OCI-LY1 (cell line): ENCODE measurements around the gene FANCE.

Experiments
- H2AFZ ChIP-seq: fragments of 200-600 bp; sonication (generic), shearing (Covaris generic); 2 replicates; pipeline ENCODE4 v1.6.0; 2014; ENCODE audit warnings: antibody characterized with exemption, mild to moderate bottlenecking, low read length
- H3F3A ChIP-seq: fragments of 200-600 bp; sonication (generic), shearing (Covaris generic); 2 replicates; pipeline ENCODE4 v1.6.0; 2014; ENCODE audit warnings: mild to moderate bottlenecking, antibody characterized with exemption, low read length, moderate library complexity; ENCODE audit not compliant: insufficient read depth
- H3K27ac ChIP-seq: fragments of 200-600 bp; sonication (generic); 2 replicates; pipeline ENCODE4 v1.5.1; 2014; ENCODE audit warnings: low read length, mixed run types, mild to moderate bottlenecking, low read depth; ENCODE audit not compliant: poor library complexity, severe bottlenecking
- H3K27me3 ChIP-seq: fragments of 200-600 bp; sonication (generic); 2 replicates; pipeline ENCODE4 v1.6.0; 2014; ENCODE audit warnings: antibody characterized with exemption, mild to moderate bottlenecking, low read length, moderate library complexity; ENCODE audit not compliant: insufficient read depth
- H3K36me3 ChIP-seq: fragments of 200-600 bp; sonication (generic); 2 replicates; pipeline ENCODE4 v1.6.1; 2014; ENCODE audit warnings: mild to moderate bottlenecking, antibody characterized with exemption, low read length, moderate library complexity, mixed read lengths; ENCODE audit not compliant: insufficient read depth
- H3K4me1 ChIP-seq: fragments of 200-600 bp; sonication (generic); 2 replicates; pipeline ENCODE4 v1.5.1; 2014; ENCODE audit warnings: mild to moderate bottlenecking, low read length, moderate library complexity; ENCODE audit not compliant: insufficient read depth, severe bottlenecking
- H3K4me2 ChIP-seq: fragments of 200-600 bp; sonication (generic), shearing (Covaris generic); 2 replicates; pipeline ENCODE4 v1.6.1; 2014; ENCODE audit warnings: low read length
- H3K4me3 ChIP-seq: fragments of 200-600 bp; sonication (generic); 2 replicates; pipeline ENCODE4 v1.5.1; 2014; ENCODE audit warnings: low read length, low read depth, mild to moderate bottlenecking, mixed read lengths; ENCODE audit not compliant: poor library complexity, severe bottlenecking
- H3K79me2 ChIP-seq: fragments of 200-600 bp; shearing (Covaris generic); 2 replicates; pipeline ENCODE4 v1.6.1; 2016; ENCODE audit warnings: mixed run types, low read length, mixed read lengths; ENCODE audit not compliant: insufficient read depth
- H3K9ac ChIP-seq: fragments of 200-600 bp; sonication (generic), shearing (Covaris generic); 2 replicates; pipeline ENCODE4 v1.6.1; 2014; ENCODE audit warnings: mild to moderate bottlenecking, low read length, mixed read lengths
- H3K9me2 ChIP-seq: fragments of 200-600 bp; sonication (generic), shearing (Covaris generic); 2 replicates; pipeline ENCODE4 v1.6.1; 2014; ENCODE audit warnings: low read depth, mild to moderate bottlenecking, low read length, mixed read lengths
- H3K9me3 ChIP-seq: fragments of 200-600 bp; shearing (Covaris generic); 2 replicates; pipeline ENCODE4 v1.6.1; 2014; ENCODE audit warnings: low read length, mixed read lengths
- H4K20me1 ChIP-seq: fragments of 200-600 bp; sonication (generic), shearing (Covaris generic); 2 replicates; pipeline ENCODE4 v1.6.0; 2016; ENCODE audit warnings: mild to moderate bottlenecking, low read length; ENCODE audit not compliant: insufficient read depth
- CTCF ChIP-seq: fragments of 200-600 bp; sonication (generic), shearing (Covaris generic); IDR thresholded peaks from 2 replicates; pipeline ENCODE4 v1.5.1; 2017; ENCODE audit warnings: mild to moderate bottlenecking, antibody characterized with exemption, low read length, moderate library complexity, mixed read lengths
- EZH2 ChIP-seq: fragments of 200-600 bp; sonication (generic), shearing (Covaris generic); IDR thresholded peaks from 2 replicates; pipeline ENCODE4 v1.8.0; 2017; ENCODE audit warnings: borderline replicate concordance, mixed run types, mild to moderate bottlenecking, antibody characterized with exemption, low read length, moderate library complexity, mixed read lengths

FANCE gene

DNA sequence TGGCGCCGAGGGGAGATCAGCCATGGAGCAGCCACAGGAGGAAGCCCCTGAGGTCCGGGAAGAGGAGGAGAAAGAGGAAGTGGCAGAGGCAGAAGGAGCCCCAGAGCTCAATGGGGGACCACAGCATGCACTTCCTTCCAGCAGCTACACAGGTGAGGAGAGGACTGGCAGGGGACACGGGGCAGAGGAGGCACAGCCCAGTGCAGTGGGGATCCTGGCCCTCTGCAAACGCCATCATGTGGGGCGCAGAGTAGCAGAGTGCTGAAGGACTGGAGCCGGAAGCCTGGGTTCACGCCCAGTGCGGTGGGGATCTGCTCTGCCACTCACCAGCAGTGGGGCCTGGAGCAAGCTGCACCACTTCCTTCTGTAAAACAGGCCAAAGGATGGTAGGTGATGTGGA lies 41.1 kb upstream of the FANCE start:
- H4K20me1 ChIP-seq = no peaks in the 10 kb centered on the region
- peaks cover 5% of the 10 kb centered on the region for H3K4me1 ChIP-seq
- H3F3A ChIP-seq = no peaks in the 10 kb centered on the region
- H3K9ac ChIP-seq = no peak overlapping the region
- TF ChIP-seq EZH2 (no peak), CTCF (no peak)
- H3K79me2 ChIP-seq = no peaks in the 10 kb centered on the region
- H3K4me2 ChIP-seq = no peak overlapping the region
- H2AFZ ChIP-seq = no peak overlapping the region
- no peaks in the 10 kb centered on the region for H3K9me3 ChIP-seq
- H3K27ac ChIP-seq = no peak overlapping the region
- no peak overlapping the region for H3K4me3 ChIP-seq
- peaks cover 3% of the 10 kb centered on the region; the same call in 1 of the 2 replicates for H3K27me3 ChIP-seq
- no peaks in the 10 kb centered on the region for H3K36me3 ChIP-seq
- no peaks in the 10 kb centered on the region for H3K9me2 ChIP-seq

DNA sequence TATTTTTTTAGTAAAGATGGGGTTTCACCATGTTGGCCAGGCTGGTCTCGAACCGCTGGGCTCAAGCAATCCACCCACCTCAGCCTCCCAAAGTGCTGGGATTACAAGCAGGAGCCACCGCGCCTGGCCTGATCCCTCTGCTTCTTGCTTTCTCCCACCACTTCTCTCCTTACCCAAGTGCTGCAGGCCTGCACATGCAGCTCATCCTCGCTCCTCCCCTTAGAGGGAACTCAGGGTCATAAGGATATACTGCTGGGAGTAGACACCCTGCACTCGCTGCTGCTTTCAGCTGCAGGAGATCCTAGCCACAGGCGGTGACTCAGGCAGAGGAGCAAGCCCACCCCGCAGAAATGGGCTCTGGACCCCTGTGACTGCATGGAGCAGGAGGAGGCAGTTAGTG lies 40.0 kb upstream of the FANCE start:
- Histone ChIP-seq H2AFZ (no peak overlapping the region), H3K27me3 (0 out of 2 replicates have a peak, but pooled peaks cover 2% of the 10 kb centered on the region), H3K27ac (no peak overlapping the region), H3F3A (no peaks in the 10 kb centered on the region), H4K20me1 (no peaks in the 10 kb centered on the region), H3K9me3 (no peaks in the 10 kb centered on the region), H3K4me2 (no peak overlapping the region), H3K9me2 (no peaks in the 10 kb centered on the region), H3K4me3 (no peak overlapping the region), H3K9ac (no peak overlapping the region), H3K4me1 (peaks cover 5% of the 10 kb centered on the region), H3K36me3 (no peaks in the 10 kb centered on the region), H3K79me2 (no peaks in the 10 kb centered on the region)
- TF ChIP-seq EZH2 (no peak), CTCF (no peak)

GRCh38 chr6:35413911-35414310 lies 38.2 kb upstream of the FANCE start:
- TF ChIP-seq CTCF (no peak), EZH2 (no peak)
- H4K20me1 ChIP-seq = no peaks in the 10 kb centered on the region
- H3K79me2 ChIP-seq = no peaks in the 10 kb centered on the region
- H3K27me3 ChIP-seq = no peaks in the 10 kb centered on the region
- H3K36me3 ChIP-seq = no peaks in the 10 kb centered on the region
- H3K9ac ChIP-seq = no peak overlapping the region
- H3K4me2 ChIP-seq = no peak overlapping the region
- no peaks in the 10 kb centered on the region for H3F3A ChIP-seq
- H3K9me2 ChIP-seq = no peaks in the 10 kb centered on the region
- H3K9me3 ChIP-seq = no peaks in the 10 kb centered on the region
- H2AFZ ChIP-seq = no peak overlapping the region
- H3K27ac ChIP-seq = no peak overlapping the region
- H3K4me1 ChIP-seq = peaks cover 14% of the 10 kb centered on the region
- H3K4me3 ChIP-seq = no peak overlapping the region
